Stimulated activated naive CD8-positive, alpha-beta T cell treated with anti-CD3 and anti-CD28 coated beads, Interleukin-15, Interleukin-2, amounts not matched to agents 100 ng/mL and 50 ng/mL, for 24 hours (primary cell): ENCODE data around the gene LTC4S.
"Not testable (repeated sequence)": the region's sequence is repeated elsewhere in the genome, so short reads cannot be mapped to it uniquely, and the experiment has no call there.

Experiments used
- H3K27ac Mint-ChIP-seq: one replicate; pipeline ENCODE4 v1.8.0; 2021; ENCODE audit warnings: mild to moderate bottlenecking, mixed read lengths
- H3K27me3 Mint-ChIP-seq: one replicate; pipeline ENCODE4 v1.8.0; 2021; ENCODE audit warnings: mixed read lengths
- H3K36me3 Mint-ChIP-seq: one replicate; pipeline ENCODE4 v1.8.0; 2021; ENCODE audit warnings: low read depth, mixed read lengths
- H3K4me1 Mint-ChIP-seq: one replicate; pipeline ENCODE4 v1.8.0; 2021; ENCODE audit warnings: low read depth, mixed read lengths
- H3K4me3 Mint-ChIP-seq: one replicate; pipeline ENCODE4 v1.8.0; 2021; ENCODE audit warnings: mild to moderate bottlenecking, mixed read lengths
- H3K9me3 Mint-ChIP-seq: one replicate; pipeline ENCODE4 v1.8.0; 2021; ENCODE audit warnings: mixed read lengths

The LTC4S gene, protein sequence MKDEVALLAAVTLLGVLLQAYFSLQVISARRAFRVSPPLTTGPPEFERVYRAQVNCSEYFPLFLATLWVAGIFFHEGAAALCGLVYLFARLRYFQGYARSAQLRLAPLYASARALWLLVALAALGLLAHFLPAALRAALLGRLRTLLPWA

DNA sequence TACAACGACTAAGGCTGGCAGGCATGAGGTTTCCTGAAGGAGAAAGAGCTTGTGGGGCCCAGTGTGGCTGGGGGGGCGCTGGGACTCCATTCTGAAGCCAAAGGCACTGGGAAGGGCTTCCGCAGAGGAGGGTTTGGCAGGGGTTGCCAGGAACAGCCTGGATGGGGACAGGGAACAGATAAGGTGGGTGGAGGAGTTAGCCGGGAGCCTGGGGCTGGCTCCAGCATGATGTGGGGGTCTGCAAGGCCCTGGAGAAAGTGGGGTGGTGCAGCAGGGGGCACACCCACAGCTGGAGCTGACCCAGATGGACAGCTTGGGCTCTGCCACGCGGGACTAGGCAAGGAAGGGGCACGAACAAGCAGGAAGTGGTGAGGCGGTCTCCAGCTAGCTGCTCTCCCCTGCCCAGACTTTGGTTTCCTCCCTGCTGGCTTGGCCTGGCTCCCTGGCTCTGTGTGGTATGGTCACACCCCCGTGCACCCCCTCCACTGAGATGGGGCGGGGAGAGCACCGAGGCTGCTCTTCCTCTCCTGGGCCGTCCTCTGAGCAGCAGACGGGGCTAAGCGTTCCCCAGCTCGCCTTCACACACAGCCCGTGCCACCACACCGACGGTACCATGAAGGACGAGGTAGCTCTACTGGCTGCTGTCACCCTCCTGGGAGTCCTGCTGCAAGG is at the start of gene LTC4S:
TSS of gene LTC4S (plus strand) at position 519 of the 672 bp plus-strand sequence. CDS start at position 614, 95 bp downstream.
- Mint-ChIP-seq H3K36me3 (peaks cover 5% of the 10 kb centered on the region), H3K4me1 (peaks cover 26% of the 10 kb centered on the region), H3K27me3 (no peaks in the 10 kb centered on the region), H3K4me3 (peak within 1 kb of the TSS; percentile 55), H3K27ac (no peak within 1 kb of the TSS), H3K9me3 (no peaks in the 10 kb centered on the region)

DNA sequence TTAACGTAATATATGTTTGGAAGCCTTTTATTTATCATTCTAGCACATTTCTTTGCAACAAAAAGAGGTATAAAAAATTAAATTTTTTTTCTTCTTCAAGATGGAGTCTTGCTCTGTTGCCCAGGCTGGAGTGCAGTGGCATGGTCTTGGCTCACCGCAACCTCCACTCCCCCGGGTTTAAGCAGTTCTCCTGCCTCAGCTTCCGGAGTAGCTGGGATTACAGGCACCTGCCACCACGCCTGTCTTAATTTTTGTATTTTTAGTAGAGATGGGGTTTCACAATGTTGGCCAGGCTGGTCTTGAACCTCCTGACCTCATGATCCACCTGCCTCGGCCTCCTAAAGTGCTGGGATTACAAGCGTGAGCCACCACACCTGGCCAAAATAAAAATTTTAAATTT is 49.7 kb upstream of the LTC4S start:
- H3K9me3 Mint-ChIP-seq, H3K27me3 Mint-ChIP-seq, H3K27ac Mint-ChIP-seq, H3K4me3 Mint-ChIP-seq: not testable (repeated sequence)
- Mint-ChIP-seq H3K4me1 (peaks cover 33% of the 10 kb centered on the region), H3K36me3 (peaks cover 24% of the 10 kb centered on the region)

- Mint-ChIP-seq H3K4me3 (no peak overlapping the region), H3K27me3 (no peaks in the 10 kb centered on the region), H3K36me3 (peaks cover 16% of the 10 kb centered on the region), H3K4me1 (peaks cover 21% of the 10 kb centered on the region), H3K27ac (no peak overlapping the region), H3K9me3 (no peaks in the 10 kb centered on the region)
These were observed 46.9 kb upstream of the LTC4S start for GRCh38 chr5:179746872-179747271.

- H3K9me3 Mint-ChIP-seq = no peaks in the 10 kb centered on the region
- no peaks in the 10 kb centered on the region for H3K27me3 Mint-ChIP-seq
- no peak overlapping the region for H3K4me3 Mint-ChIP-seq
- H3K27ac Mint-ChIP-seq = no peak overlapping the region
- H3K4me1 Mint-ChIP-seq = peaks cover 16% of the 10 kb centered on the region
- peaks cover 16% of the 10 kb centered on the region for H3K36me3 Mint-ChIP-seq
These were observed 46.0 kb upstream of the LTC4S start for GRCh38 chr5:179747811-179748210.

GRCh38 chr5:179749857-179750508 is 43.8 kb upstream of the LTC4S start:
- Mint-ChIP-seq H3K4me3 (no peak overlapping the region), H3K36me3 (peaks cover 22% of the 10 kb centered on the region), H3K4me1 (peaks cover 34% of the 10 kb centered on the region), H3K9me3 (no peaks in the 10 kb centered on the region), H3K27me3 (no peaks in the 10 kb centered on the region), H3K27ac (no peak overlapping the region)

DNA sequence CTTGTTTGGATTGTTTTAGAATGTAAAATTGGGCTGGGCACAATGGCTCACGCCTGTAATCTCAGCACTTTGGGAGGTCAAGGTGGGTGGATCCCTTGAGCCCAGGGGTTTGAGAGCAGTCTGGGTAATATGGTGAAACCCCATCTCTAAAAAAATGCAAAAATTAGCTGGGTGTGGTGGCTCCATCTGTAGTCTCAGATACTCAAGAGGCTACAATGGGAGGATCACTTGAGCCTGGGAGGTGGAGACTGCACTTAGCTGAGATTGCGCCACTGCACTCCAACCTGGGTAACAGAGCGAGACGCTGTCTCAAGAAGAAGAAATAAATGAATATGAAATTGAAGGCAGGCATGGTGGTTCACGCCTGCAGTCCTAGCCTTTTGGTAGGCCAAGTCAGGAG is 39.8 kb upstream of the LTC4S start:
- H3K9me3 Mint-ChIP-seq = no peaks in the 10 kb centered on the region
- H3K27me3 Mint-ChIP-seq = no peaks in the 10 kb centered on the region
- no peak overlapping the region for H3K4me3 Mint-ChIP-seq
- H3K36me3 Mint-ChIP-seq = peaks cover 15% of the 10 kb centered on the region
- peaks cover 45% of the 10 kb centered on the region for H3K4me1 Mint-ChIP-seq
- H3K27ac Mint-ChIP-seq = no peak overlapping the region

GRCh38 chr5:179755022-179755421 is 38.8 kb upstream of the LTC4S start:
- H3K36me3 Mint-ChIP-seq = peaks cover 13% of the 10 kb centered on the region
- H3K4me3 Mint-ChIP-seq = no peak overlapping the region
- H3K9me3 Mint-ChIP-seq = no peaks in the 10 kb centered on the region
- H3K27me3 Mint-ChIP-seq = no peaks in the 10 kb centered on the region
- H3K27ac Mint-ChIP-seq = no peak overlapping the region
- H3K4me1 Mint-ChIP-seq = peaks cover 53% of the 10 kb centered on the region

DNA sequence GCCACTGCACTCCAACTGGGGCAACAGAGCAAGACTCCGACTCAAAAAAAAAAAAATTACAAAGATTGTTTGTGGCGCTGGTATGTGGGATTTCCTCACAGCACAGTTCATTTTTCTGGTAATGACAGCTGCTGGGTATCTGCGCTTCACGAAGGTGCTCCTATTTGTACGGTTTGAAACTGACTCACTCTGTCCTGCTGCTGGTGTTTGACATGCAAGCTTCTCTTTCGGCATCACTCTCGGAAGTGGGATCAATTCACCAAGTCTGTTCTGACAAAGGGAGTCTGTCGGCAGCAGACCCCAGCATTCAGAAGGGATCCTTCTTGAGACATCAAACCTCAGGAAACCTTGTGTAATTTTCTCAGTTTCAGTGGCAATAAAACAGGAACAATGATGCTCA is 34.8 kb upstream of the LTC4S start:
- H3K36me3 Mint-ChIP-seq = peaks cover 7% of the 10 kb centered on the region
- peak overlapping the region; percentile 87 for H3K27ac Mint-ChIP-seq
- H3K27me3 Mint-ChIP-seq = no peaks in the 10 kb centered on the region
- no peaks in the 10 kb centered on the region for H3K9me3 Mint-ChIP-seq
- H3K4me1 Mint-ChIP-seq = peaks cover 74% of the 10 kb centered on the region
- H3K4me3 Mint-ChIP-seq = no peak overlapping the region

GRCh38 chr5:179759581-179760551 is 33.9 kb upstream of the LTC4S start:
- Mint-ChIP-seq H3K4me1 (peaks cover 65% of the 10 kb centered on the region), H3K27ac (peak overlapping the region; percentile 87), H3K4me3 (peak overlapping the region; percentile 17), H3K9me3 (no peaks in the 10 kb centered on the region), H3K27me3 (no peaks in the 10 kb centered on the region), H3K36me3 (peaks cover 7% of the 10 kb centered on the region)

GRCh38 chr5:179762079-179762780 is 31.6 kb upstream of the LTC4S start:
- Mint-ChIP-seq H3K9me3 (no peaks in the 10 kb centered on the region), H3K27me3 (no peaks in the 10 kb centered on the region), H3K36me3 (peaks cover 18% of the 10 kb centered on the region), H3K4me1 (peaks cover 59% of the 10 kb centered on the region), H3K4me3 (no peak overlapping the region), H3K27ac (peak overlapping the region; percentile 69)

DNA sequence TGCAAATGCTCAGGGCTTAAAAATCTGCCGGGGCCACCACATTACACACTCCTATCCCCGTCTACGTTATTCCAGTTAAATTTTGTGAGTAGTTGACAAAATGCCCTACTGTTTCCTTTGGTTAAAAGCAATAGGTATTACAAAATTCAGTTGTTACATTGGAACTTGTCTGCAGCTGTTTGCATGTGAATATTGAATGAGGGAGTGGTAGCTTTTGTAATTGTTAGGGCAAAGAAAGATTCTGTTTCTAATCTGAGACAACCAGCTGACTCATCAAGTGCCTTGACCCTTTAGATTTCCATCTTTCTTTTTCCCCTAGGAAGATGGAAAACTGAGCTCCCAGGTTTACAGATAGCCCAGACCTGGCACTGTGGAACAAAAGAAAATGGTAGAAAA is 31.0 kb upstream of the LTC4S start:
- H3K4me3 Mint-ChIP-seq = no peak overlapping the region
- peaks cover 59% of the 10 kb centered on the region for H3K4me1 Mint-ChIP-seq
- H3K27ac Mint-ChIP-seq = no peak overlapping the region

DNA sequence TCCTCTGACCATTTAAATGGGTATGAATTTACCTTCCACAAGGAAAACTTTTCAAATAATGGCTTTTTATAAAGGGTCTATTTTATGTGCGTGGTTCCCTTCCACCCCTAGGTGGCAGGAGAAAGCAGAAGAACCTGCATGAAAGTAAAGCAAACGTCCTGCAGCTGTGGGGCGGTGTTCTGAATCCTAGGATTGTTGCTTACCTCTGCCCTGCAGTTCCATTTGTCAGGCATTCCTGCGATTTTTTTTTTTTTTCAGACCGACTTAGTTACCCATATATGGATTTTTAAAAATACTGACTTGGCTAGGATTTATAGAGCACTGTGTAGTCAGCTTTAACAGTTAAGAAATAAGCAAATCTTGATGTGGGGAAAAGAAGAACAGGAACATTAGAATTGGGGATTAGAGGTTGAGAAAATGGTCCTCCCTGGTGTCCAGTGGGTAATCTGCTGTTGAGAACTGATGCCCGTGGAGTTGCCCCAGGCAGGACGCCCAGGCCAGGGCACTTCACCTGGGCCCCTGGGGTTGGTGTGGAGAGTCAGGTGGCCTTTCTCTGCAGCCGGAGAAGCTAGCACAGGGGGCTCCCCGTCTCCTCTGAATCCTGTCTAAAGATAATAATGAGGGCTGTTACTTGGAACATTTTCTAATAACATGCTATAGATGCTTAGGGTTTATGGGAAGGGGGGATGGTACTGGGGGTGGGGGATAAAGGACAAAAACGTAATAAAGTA is 30.4 kb upstream of the LTC4S start:
- Mint-ChIP-seq H3K4me3 (no peak overlapping the region), H3K27ac (no peak overlapping the region), H3K4me1 (peaks cover 58% of the 10 kb centered on the region), H3K27me3 (no peaks in the 10 kb centered on the region), H3K36me3 (peaks cover 24% of the 10 kb centered on the region), H3K9me3 (no peaks in the 10 kb centered on the region)

More for the DNA sequence above, 31.0 kb upstream of the LTC4S start:
- H3K9me3 Mint-ChIP-seq = no peaks in the 10 kb centered on the region
- peaks cover 22% of the 10 kb centered on the region for H3K36me3 Mint-ChIP-seq
- H3K27me3 Mint-ChIP-seq = no peaks in the 10 kb centered on the region

GRCh38 chr5:179764056-179764455 is 29.7 kb upstream of the LTC4S start:
- Mint-ChIP-seq H3K4me1 (peaks cover 53% of the 10 kb centered on the region), H3K27me3 (no peaks in the 10 kb centered on the region), H3K9me3 (no peaks in the 10 kb centered on the region), H3K36me3 (peaks cover 26% of the 10 kb centered on the region), H3K27ac (no peak overlapping the region), H3K4me3 (no peak overlapping the region)

GRCh38 chr5:179765400-179765799 is 28.4 kb upstream of the LTC4S start:
- no peak overlapping the region for H3K4me3 Mint-ChIP-seq
- H3K36me3 Mint-ChIP-seq = peaks cover 35% of the 10 kb centered on the region
- H3K4me1 Mint-ChIP-seq = peaks cover 40% of the 10 kb centered on the region
- H3K9me3 Mint-ChIP-seq = no peaks in the 10 kb centered on the region
- no peaks in the 10 kb centered on the region for H3K27me3 Mint-ChIP-seq
- peak overlapping the region; percentile 33 for H3K27ac Mint-ChIP-seq
